ENCODE data around the gene CEP128.

Gene CEP128

DNA sequence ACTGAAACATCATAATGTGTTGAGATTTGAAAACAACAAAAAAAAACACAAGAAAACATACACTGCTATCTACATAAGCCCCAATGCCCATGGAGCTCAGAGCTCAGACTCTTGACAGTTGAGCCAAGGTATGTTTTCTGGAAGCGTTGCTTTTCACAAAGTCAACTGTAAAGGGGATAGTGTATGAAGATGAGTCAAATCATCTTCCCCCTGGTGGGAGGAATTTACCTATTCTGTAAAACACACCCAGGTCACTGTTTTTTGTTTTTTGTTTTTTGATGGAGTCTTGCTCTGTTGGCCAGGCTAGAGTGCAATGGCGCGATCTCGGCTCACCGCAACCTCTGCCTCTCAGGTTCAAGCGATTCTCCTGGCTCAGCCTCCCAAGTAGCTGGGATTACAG, 368.9 kb downstream of the CEP128 start:
- TF ChIP-seq, protein P1, sequence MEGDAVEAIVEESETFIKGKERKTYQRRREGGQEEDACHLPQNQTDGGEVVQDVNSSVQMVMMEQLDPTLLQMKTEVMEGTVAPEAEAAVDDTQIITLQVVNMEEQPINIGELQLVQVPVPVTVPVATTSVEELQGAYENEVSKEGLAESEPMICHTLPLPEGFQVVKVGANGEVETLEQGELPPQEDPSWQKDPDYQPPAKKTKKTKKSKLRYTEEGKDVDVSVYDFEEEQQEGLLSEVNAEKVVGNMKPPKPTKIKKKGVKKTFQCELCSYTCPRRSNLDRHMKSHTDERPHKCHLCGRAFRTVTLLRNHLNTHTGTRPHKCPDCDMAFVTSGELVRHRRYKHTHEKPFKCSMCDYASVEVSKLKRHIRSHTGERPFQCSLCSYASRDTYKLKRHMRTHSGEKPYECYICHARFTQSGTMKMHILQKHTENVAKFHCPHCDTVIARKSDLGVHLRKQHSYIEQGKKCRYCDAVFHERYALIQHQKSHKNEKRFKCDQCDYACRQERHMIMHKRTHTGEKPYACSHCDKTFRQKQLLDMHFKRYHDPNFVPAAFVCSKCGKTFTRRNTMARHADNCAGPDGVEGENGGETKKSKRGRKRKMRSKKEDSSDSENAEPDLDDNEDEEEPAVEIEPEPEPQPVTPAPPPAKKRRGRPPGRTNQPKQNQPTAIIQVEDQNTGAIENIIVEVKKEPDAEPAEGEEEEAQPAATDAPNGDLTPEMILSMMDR (IDR thresholded peaks at IDR 0.05; ENCODE audit: borderline replicate concordance, insufficient read depth, low read depth, low read length) = no peak

DNA sequence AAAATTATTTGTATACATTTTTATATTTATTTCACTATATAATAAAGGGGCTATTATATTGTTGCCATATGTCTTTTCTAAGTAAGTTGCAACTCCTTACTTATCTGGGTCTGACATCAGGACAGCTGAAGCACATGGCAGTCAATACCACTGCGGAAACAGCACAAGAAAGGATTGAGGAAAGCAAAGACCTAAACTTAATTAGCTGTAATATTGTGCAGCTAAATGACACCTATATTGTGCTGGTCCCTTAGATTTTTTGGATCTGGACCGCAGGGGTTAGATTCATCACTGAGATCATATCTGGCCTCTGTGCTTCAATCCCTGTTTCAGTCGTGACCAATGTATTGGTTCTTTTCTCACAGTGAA, 370.6 kb downstream of the CEP128 start:
- no peak overlapping the region for H3K4me3 ChIP-seq (ENCODE audit: low read depth, low read length)
- TF ChIP-seq, protein P1 (IDR thresholded peaks at IDR 0.05; ENCODE audit: borderline replicate concordance, insufficient read depth, low read depth, low read length) = no peak

More for the DNA sequence above, 368.9 kb downstream of the CEP128 start:
- no peak overlapping the region for H3K4me3 ChIP-seq (ENCODE audit: low read depth, low read length)

DNA sequence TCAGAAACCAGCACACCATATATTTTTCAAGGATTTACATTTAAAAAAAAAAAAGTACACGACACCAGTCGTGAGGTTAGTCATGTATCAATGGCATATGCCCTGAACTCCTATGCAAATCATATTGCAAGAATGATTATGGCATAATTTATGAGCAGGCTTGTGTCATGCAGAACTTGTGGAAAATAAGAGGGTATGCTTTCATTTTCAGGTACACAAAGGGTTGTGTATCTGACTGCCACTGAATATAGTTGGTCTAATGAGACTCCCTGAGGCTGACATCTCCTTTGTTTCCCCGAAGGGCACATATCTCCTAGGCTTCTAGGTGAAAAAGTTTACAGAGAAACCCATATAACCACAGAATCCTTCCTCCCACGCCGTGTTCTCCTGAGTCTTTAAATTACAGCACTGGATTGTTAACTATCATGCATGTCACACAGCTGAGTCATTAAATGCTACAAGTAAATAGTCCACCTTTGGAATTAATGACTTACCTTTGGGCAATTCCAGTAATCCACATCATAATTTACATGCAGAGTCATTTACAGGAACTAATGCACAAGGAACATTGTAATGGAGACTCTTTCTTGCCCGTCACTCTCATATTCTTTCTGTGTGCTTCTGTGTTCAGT, 373.5 kb downstream of the CEP128 start:
- H3K4me3 ChIP-seq (ENCODE audit: low read depth, low read length) = no peak overlapping the region

DNA sequence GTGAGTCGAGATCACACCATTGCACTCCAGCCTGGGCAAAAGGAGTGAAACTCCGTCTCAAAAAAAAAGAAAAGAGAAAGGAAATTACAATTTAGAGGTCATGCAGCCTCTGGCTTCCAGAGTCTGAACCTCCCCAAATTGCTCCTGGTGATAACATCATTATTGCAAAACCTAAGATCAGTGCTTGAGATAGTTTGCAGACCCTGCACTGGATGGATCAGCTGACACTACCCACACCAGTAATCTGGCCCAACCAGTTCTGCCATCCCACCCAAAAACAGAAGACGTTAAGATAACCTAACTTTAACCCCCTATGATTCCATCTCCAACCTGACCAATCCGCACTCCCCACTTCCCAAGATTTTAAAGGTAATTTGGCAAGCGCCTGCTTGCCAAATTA, 376.5 kb downstream of the CEP128 start:
- H3K4me3 ChIP-seq (ENCODE audit: low read depth, low read length) = no peak overlapping the region
- TF ChIP-seq, protein P1 (IDR thresholded peaks at IDR 0.05; ENCODE audit: borderline replicate concordance, insufficient read depth, low read depth, low read length) = no peak

More for the DNA sequence above, 373.5 kb downstream of the CEP128 start:
- TF ChIP-seq, protein P1 (IDR thresholded peaks at IDR 0.05; ENCODE audit: borderline replicate concordance, insufficient read depth, low read depth, low read length) = no peak

DNA sequence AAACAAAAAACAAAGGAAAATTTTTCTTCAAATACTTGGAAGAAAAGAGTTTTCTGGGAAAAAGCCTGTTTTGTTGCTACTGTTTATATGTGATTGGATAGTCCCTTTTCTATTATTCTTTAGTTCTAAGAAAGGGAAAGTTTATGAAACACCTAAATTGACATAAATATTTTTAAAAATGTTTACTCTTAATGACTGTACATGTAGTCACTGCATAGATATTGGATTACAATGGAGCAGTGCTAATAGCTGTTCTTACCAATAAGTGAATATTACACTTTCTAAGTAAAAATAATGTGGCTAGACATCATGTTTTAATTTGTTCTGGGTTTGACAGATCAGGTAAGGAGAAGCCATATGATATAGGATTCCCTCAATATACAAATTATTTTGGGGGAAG, 377.5 kb downstream of the CEP128 start:
- TF ChIP-seq, protein P1 (IDR thresholded peaks at IDR 0.05; ENCODE audit: borderline replicate concordance, insufficient read depth, low read depth, low read length) = no peak
- H3K4me3 ChIP-seq (ENCODE audit: low read depth, low read length) = no peak overlapping the region

DNA sequence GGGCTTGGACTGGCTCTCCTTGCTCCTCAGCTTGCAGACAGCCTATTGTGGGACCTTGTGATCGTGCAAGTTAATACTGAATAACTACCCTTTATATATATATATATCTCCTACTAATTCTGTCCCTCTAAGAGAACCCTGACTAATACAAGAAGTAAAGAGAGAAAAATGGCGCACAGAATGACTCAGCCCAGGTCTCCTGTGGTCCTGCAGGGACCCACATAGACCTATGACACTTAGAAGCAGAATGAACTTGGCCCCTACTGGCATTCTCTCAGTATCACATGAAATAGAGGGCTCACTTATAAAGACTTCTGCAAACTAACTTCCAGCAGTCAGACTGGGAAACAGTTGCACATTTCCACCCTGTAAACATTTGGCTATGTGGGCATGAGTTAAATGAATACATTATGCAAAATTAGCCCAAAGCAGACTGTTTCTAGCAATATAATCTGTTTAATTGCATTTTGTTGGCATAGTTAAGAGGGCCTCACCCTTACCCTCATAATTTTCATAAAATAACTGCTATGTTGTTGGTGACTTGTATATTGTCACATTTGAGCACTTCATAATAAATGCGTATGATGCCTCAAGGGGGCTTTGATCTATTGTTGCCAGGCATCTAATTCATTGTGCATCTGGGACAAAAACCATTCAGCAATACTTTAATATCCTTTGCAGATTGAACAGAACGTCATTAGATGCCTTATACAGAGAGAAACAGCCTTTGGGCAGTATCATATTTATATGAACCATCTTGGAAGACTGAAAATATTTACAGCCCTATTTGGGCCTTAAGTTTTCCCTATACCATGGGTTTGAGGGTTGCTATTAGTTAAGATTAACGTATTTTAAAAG, 380.5 kb downstream of the CEP128 start:
- no peak overlapping the region for H3K4me3 ChIP-seq (ENCODE audit: low read depth, low read length)
- TF ChIP-seq, protein P1 (IDR thresholded peaks at IDR 0.05; ENCODE audit: borderline replicate concordance, insufficient read depth, low read depth, low read length) = no peak

DNA sequence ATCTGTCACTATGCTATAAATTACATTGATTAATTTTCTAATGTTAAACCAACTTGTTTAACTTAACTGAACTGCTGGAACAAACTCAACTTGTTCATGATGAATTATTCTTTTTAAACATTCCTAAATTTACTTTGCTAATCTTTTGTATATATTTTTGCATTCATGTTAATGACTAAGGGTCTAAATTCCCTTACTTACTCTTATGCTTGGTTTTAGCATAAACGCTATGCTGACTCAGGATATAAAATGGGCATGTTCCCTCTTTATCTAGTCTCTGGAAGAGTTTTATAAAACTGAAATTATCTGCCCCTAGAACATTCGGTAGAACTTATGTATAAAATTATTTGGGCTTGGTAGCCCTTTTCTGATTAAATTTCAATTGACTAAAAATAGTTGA, 387.4 kb downstream of the CEP128 start:
- TF ChIP-seq, protein P1 (IDR thresholded peaks at IDR 0.05; ENCODE audit: borderline replicate concordance, insufficient read depth, low read depth, low read length) = no peak
- no peak overlapping the region for H3K4me3 ChIP-seq (ENCODE audit: low read depth, low read length)
